Measurements from ENCODE around the gene SREK1IP1.

Gene SREK1IP1

DNA sequence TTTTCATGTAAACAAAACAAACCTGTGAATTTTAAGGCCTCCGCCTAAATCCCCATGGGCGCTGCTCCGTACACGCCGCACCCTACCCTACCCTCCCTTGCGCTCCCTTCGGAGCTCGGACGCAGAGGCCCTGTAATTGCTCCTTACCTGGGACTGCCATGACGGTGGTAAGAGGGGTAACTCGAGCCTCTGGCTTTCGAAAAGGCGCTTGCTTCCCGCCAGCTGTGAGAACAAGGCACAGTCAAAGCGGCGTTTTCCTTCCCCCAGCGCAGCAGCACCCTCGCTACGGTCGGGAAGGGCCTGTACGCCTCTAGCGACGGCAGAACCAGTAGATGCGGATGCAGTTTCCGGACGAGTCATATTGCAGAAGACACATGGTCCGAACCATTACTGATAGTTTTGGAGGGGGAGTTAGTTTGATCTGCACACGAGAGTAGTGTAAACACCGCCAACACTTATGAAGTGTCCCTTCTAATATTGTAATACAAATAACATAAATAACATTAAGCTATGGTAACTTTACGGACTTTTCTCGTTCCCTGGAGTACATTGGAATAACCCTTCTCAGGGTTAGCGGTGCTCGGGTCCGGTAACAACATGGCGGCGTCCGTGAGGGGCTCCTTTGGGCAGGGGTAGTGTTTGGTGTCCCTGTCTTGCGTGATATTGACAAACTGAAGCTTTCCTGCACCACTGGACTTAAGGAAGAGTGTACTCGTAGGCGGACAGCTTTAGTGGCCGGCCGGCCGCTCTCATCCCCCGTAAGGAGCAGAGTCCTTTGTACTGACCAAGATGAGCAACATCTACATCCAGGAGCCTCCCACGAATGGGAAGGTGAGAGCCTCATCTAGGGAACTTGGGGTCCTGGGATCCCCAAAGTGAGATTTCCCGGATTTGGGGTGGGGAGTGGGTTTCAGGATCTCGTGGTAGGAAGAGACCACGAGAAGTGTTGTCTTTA, at the start of gene SREK1IP1, which contains the start of gene CWC27:
TSS of gene SREK1IP1 (minus strand) at position 334 of the 955 bp plus-strand sequence. CDS start at position 160, 174 bp downstream.
TSS of gene CWC27 (plus strand) at position 573 of the 955 bp plus-strand sequence. CDS start at position 790, 217 bp downstream.
- peak; percentile 93 for DNase-seq (ENCODE audit: low spot score)

DNA sequence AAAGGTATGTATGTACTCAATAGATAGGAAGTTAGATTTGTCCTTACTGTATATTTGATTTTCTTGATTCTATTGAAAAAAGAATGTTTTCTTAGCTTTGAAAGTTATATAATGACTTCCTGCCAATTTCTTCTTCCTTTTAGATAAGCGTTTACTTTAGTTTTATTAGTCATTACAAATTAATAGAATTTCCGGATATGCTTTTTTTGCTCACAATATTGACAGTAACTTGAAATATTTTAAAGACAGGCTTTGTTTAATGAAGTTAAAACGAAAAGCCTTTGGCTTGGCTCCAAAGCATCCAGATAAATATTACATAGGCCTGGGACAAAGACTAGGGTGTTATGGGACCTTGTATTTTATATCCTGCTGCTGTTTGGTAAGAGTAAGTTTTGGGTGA, 49.8 kb upstream of the SREK1IP1 start:
- DNase-seq (ENCODE audit: low spot score), result no peak

DNA sequence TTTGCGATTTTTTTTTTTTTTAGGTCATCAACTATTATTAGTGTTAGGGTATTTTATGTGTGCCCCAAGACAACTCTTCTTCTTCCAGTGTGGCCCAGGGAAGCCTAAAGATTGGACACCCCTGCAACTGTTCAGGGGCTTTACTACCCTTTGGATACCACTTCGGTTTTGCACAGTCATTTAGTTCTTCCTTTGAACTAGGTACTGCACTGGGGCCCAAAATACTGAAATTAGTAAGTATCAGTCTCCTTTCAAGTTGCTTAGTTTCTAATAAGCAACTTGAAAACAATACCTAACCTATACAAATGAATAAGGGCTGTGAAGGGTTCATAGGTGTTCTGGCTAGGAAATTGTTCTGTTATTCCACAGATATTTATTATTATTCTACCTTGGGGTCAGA, 45.6 kb upstream of the SREK1IP1 start:
- no peak for DNase-seq (ENCODE audit: low spot score)

DNA sequence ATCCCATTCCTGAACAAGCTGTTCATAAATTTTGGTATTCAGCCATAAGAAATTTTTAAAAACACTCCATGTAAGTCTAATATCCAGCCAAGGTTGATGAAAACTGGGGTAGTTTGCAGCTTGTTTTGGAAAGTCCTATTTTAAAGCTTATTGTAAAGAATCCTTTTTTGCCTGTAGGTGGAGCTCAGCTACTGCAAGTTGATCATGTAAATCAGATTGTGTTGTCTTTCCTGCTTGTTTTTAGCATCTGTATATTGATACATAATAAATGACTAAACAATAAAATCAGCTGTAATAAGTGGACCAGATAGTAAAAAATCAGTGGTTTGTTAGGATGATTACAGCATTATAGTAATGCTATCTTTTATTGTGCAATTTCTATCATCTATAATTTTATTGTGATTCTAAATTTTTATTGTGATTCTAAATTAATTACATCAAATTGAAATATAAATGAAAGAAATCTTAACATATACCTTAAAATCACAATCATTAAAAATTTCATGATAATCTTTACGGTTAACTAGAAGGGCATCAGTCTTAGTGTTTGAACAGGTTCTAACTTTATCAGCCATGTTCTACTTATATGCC, 42.7 kb upstream of the SREK1IP1 start:
- peak; percentile 73 for DNase-seq (ENCODE audit: low spot score)

DNA sequence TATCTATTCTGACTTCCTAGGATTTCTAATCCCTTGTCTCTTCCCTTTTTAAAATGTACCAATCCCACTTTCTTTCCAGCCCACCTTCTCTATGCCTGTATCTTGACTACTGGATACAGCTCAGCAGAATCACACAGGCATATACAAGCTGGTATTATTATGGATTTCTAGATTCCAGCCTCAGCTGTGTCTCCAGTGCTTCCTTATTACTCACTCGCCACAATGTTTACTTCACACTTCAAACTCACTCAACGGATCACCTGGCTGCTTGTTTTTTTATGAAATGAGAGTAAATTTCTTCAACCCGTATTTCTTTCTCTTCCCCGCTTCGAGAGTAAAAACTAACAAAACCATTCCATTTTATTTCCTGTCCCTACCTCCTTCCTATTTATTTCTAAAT, 39.0 kb upstream of the SREK1IP1 start:
- no peak for DNase-seq (ENCODE audit: low spot score)

DNA sequence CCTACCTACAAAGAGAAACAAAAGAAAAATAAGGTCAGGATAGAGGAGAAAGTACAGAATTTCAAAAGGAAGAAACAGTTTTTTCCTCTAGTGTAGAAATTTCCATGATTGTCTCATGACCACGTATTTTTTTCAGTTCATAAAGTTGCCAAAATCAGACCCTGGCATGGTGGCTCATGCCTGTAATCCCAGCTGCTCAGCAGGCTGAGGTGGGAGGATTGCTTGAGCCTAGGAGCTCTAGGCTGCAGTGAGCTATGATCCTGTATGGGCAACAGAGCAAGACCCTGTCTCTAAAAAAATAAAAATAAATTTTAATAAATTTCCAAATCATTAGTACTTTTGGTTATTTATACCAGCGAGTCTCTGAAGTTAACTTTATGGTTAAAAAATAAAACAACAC, 38.0 kb upstream of the SREK1IP1 start:
- peak; percentile 10 for DNase-seq (ENCODE audit: low spot score)

DNA sequence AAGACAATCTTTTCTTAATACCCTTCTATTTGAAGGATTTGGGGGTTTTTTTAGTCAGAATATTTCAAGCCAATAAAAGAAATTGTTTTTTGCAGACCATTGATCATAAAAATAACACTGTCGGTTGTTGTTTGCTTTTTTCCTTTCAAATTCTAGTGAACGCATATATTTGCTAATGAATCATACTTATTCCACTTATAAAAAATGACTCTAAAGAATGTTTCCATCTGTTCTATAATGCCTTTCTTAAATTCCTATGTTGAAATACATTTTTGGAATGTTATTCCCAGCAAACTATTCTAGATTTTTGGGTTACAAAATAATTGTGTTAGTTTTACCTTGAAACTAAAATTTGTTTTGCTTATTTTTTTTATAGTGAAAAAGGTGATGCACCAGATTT, 32.4 kb upstream of the SREK1IP1 start:
- no peak for DNase-seq (ENCODE audit: low spot score)

DNA sequence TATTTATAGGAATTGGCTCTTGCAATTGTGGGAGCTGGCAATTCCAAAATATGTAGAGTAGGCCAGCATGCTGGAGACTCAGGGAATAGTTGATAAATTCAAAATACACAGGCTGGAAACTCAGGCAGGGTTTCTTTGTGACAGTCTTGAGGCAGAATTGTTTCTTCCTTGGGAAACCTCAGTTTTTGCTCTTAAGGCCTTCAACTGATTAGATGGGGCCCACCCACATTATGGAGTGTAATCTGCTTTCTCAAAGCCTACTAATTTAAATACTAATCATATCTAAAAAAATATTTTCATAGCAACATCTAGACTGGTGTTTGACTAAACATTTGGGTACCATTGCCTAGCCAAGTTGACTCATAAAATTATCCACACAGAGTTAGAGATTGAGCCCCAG, 27.8 kb upstream of the SREK1IP1 start:
- DNase-seq (ENCODE audit: low spot score), result no peak

DNA sequence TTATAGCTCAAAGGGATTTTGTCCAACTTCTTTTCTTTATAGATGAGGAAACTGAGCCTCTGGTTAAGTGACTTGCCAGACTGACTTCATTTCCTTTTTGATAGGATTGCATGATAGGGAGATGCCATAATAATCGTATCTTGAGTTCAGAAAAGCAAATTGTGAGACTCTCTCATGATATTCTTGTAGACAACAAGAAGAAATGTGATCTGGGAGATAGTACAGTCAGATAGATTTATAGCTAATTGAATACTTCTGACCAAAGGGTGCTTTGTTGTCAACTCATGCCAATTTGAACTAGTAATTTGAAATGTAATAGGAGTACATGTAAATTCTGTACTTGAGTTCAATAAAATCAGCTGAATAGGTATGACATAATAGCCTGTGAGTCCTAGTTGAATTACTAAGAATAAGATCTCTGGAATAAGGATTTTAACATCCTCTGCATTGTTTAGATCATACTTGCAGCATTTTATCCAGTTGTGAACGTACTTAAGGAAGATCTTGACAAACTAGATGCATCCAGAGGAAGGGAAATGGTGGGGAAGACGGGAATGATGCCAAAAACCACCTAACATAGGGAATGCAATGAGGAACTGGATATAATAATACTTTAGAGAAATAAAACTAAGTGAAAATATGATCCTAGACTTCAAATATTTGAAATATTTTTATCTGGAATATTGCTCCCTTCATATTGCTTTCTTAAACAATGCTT, 25.7 kb upstream of the SREK1IP1 start:
- no peak for DNase-seq (ENCODE audit: low spot score)

DNA sequence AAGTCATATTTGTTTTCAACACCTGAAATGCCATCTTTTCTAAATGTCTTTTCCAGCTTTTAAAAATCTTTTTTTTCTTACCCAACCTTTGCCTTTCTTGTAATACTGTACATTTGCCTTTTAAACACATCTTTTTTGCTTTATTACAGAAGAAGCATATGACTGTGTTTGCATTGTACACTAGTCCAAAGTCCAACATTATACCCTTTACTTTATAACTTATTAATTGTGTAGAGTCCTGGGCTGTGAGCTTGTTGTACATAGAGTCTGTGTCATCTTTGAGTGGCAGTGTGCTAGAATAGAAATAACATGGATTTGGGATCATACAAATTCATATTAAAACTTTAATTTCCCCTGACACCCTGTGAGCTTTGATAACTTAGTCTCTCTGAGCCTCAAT, 24.0 kb upstream of the SREK1IP1 start:
- no peak for DNase-seq (ENCODE audit: low spot score)

DNA sequence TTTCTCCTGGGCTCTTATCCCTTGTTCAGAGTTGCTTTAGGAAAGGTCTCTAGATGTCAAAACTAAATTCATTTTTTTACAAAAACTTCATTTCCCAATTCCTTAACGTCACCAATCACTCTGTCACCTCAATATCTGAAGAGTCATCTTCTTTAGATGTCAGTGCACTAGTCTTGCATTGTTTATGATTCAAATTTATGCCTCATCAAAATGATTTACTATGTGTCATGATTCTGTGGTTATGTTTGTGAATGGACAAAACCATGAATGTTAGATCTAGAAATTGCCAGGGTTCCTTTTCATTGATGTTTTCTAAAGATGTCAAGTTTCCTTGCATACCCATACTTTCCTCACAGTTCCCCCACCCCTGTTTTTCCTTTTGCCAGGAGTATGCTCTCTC, 21.7 kb upstream of the SREK1IP1 start:
- no peak for DNase-seq (ENCODE audit: low spot score)

DNA sequence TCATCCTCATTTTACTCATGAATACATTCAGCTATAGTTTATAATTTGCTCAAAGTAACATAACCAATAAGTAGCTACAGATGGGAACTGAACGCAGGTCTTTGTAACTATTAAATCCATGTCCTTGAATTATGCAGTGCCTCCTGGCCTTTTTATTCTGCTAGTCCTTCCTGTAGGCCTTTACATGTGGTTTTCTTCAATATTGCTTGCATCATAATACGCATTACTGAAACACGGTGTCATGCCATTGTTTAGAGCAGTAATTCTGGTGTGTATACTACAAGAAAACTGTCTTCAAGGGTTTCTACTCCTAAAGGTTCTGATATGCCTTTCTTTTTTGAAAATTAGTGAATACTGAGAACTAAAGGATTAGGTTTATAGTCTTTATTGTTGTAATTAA, 21.0 kb upstream of the SREK1IP1 start:
- no peak for DNase-seq (ENCODE audit: low spot score)

DNA sequence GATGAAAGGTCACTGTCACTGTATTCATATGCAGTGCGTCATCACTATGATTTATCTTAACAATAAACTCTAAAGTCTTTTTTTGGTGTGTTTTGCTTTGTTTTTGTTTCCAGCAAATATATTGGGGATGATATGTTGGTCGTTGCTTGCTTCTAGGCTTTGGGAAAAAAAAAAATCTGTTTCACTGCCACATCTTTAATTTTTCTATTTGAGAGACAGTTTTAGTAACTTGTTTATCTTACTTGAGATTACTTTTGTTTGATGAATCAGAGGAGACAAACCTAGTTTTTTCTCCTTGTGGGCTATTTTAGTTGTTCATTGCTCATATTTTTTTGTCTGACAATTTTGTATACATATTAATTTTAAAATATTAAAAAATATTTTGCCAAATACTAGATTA, 19.7 kb upstream of the SREK1IP1 start:
- no peak for DNase-seq (ENCODE audit: low spot score)

DNA sequence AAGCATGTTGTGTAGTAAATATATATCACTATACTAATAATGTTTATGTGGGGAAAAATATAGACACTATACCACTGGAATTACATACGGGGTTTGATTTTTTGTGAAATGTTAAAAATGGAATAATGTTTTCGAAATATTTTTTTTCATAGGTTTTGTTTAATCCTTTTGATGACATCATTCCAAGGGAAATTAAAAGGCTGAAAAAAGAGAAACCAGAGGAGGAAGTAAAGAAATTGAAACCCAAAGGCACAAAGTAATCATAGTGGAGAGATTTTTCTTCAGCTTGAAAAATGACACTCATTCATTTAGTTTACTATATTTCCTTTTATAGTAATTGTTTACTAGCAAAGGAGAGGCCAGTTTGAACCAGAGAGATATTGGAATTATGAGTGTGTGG, 17.9 kb upstream of the SREK1IP1 start:
- DNase-seq (ENCODE audit: low spot score), result no peak

DNA sequence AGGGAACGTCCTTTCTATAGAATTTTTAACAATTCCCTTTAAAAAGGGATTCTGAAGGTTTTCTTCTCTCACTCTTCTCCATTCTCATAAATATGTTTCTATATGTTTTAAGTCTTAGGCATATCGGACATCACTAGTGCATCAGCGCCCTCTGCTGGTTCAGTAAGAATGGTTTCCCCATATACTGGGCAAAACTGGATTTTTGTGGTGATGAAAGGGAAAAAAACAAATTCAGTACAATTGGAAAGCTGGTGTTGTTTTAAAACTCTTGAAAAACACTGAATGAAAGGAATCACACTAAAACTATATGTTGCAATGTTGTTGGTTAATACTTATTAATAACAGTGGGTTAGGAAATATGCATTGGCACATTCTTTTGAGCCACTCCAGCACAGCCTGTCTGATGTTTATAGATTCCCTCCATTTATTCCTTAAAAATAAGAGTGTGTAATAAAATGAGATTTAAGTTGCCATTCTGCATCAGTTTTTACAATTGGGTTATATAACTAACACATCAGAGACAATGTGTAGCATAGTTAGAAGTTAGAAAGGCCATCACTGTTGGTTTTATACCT, 16.0 kb upstream of the SREK1IP1 start:
- DNase-seq (ENCODE audit: low spot score), result peak; percentile 89

DNA sequence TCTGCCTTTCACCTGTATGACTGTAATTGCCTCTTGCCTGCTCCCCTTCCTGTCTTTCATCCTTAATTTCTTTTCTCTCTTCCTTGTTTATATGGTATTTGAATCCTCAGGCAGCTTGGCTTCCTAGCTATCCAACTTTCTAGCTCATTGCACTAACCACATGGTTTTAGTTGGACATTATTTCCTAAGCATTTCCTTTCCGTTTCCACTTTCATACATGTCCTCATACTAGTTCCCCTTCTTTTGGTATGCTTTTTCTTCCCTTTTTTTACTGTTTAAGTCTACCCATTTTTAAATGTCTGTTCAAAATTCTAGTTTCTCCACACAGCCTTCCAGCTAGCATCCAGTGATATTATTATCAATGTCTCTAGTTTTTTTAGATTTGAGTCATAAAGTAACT, 6.8 kb upstream of the SREK1IP1 start:
- no peak for DNase-seq (ENCODE audit: low spot score)

DNA sequence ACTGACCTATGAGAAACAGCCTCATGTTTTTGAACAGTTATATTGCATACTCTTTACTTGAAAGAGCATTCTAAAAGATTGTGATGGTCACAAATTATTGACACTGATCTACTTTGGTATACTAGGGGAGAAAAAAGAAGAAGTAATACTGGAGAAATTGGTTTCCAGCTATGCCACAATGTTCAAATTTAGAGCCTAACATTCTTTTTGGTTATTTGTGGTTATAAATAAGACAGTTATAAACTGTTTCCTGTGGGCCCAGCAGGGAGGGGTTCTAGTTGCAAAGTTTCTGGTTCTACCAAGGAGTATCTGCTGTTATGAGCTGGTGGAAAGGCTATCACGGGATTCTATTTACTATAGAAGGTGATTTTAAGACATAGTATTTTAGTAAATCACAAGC, 5.0 kb upstream of the SREK1IP1 start:
- DNase-seq (ENCODE audit: low spot score), result no peak

DNA sequence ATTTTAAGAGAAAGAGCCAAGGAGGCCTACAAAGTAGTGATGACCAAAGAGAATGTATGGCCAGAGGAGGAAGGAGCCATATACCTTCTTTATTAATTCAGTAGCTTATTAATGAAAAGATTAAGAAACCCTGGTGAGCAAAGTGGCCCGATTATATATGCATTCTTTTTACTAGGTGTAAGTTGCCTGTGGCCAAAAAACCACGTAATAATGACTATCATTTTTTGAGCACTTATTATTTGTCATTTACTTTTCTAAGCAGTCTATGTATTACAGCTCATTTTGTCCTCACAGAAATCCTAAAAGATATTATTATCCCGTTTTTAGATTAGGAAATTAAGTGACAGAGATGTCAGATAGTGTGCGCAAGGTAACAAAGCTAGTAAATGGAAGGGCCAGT, 3.2 kb upstream of the SREK1IP1 start:
- no peak for DNase-seq (ENCODE audit: low spot score)

DNA sequence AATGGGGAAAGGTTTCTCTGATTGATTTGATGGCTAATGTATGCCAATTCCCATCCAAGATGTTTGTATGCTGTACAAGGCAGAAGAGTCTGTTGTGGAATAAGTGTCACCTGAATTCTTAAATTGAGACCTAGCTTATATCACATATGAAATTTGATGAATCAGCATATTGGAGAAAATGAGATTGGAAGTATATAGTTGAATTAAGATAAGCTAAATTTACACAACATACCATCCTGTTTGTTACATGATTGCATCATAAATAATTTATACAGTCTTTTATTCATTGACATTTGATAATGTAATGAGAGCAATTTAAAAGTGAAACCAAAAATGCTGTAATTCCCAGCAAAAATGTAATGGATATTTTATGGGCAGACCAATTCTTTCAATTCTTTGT, 1.4 kb upstream of the SREK1IP1 start:
- DNase-seq (ENCODE audit: low spot score), result no peak

DNA sequence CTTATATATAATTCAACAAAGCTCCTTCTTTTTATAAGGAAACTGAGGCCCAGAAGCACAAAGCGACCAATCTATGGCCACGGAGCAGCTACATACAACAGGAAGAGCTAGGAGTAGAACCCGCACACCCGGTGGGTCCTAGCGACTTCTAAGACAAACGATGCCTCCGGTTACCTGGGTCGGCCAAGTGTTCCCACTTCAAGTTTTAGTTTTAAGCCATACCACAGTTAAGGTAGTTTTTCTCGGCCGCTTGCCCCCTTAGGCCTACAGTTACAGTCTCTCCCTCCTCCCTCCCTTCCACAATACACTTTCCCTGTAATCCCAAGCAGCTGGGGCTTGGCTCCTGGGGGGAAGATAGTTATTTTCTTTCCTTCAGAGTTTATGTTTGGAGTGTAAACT, 533 bp downstream of the SREK1IP1 start:
- DNase-seq (ENCODE audit: low spot score), result peak; percentile 10

DNA sequence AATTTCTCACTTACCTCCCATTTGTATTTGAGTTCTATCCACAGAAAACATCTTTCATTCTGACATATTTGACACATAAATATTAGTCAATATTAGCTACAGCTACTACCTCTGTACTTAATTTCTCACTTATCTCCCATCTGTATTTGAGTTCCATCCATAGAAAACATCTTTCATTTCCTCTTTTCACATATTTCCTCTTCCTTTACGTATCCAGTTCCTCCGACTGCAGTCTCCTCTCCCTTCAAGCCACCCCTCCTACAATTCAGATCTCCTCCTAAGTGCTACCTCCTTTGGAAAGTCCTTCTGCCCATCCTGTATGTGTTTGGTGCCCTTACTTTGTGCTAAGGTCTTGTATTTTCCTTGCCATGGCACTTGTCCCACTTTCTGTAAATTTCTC, 1.6 kb downstream of the SREK1IP1 start:
- DNase-seq (ENCODE audit: low spot score), result no peak

DNA sequence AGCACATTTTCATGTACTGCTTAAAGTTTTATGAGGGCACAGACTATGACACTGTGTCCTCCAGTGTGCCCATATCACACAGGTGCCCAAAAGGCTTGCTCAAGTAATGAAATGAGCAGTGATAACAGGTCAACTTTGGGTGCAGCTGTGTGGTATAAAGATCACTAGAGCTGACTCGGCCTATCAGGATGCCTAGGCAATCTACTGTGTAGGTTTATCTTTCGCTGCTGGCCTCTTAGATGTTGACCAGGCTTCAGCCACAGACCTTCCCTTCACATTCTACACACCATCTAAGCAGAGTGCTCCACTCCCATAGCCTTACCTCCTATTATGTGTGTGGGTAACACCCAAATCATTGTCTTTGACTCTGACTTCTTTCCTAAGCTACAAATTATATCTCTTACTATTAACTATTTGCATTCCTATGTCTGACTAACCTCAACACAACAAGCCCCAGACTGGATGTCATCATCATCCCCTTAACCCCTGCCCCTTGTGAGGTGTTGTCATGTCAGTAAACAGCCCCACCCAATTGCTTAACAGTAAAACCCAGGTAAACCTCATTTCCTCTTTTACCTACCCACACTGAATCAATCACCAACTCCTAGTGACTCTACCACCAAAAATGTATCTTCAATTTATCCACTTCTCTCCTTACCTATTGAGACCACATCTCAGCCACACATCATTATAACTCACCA, 2.5 kb downstream of the SREK1IP1 start:
- DNase-seq (ENCODE audit: low spot score), result no peak
